Thyroid gland (tissue), 4 donors: ENCODE data around the gene EFCAB5. TPM values are rescaled to one million over a fixed set of nuclear protein-coding genes. Genes with fewer than 3 reads are reported as not detected.

ENCODE experiments used
- DNase-seq, 2 donors: peaks; one replicate each; pipeline ENCODE4 v3.0.0-alpha.2; 2019
- H3K27ac ChIP-seq, 3 donors: fragments of 200-600 bp; sonication (generic); 1 replicate in 2 of 3; 2 replicates in 1 of 3; pipeline ENCODE4 v1.5.1; 2016 to 2019; ENCODE audit warnings: mild to moderate bottlenecking in 1 of 3, moderate library complexity in 1 of 3
- H3K27me3 ChIP-seq: fragments of 200-600 bp; sonication (generic); one replicate; pipeline ENCODE4 v1.5.1; 2019
- H3K36me3 ChIP-seq, 2 donors: fragments of 200-600 bp; sonication (generic); one replicate each; pipeline ENCODE4 v1.5.1; 2016 to 2019
- H3K4me1 ChIP-seq, 2 donors: fragments of 200-600 bp; sonication (generic); one replicate each; pipeline ENCODE4 v1.5.1; 2017 to 2019
- H3K4me3 ChIP-seq, 3 donors: fragments of 200-600 bp; sonication (generic); replicated peaks in 1 of 3; 1 replicate in 2 of 3; 2 replicates in 1 of 3; pipeline ENCODE4 v1.5.1; 2016; ENCODE audit warnings: mild to moderate bottlenecking in 1 of 3
- H3K9me3 ChIP-seq: fragments of 200-600 bp; sonication (generic); one replicate; pipeline ENCODE4 v1.5.1; 2017
- POLR2A ChIP-seq, 2 donors: fragments of 450-650 bp; IDR thresholded peaks; one replicate each; pipeline ENCODE4 v1.6.1; 2017; ENCODE audit warnings: antibody characterized with exemption in 2 of 2, mild to moderate bottlenecking in 2 of 2, moderate library complexity in 1 of 2
- WGBS, 2 donors: methylation state at CpG; one replicate each; pipeline ENCODE4 v1.1.5; 2017; 5-methylcytosine and 5-hydroxymethylcytosine counted together
- intact Hi-C: fragments of 100-400 bp; cut with DNase I; formaldehyde crosslinking; loops from one replicate; pipeline ENCODE4 v1.15.1; 2023
- total RNA-seq, 4 donors: library from RNA; depleted of rRNA; stranded (reverse); fragments of >200 nt; gene quantifications; one replicate each; pipeline ENCODE4 v1.2.3, GENCODE V29; 2016
- TF ChIP-seq, protein P1 (sequence below), 6 experiments: fragments of 200-600 bp in 3 of 6; fragments of 450-650 bp in 3 of 6; sonication (generic) in 3 of 6; IDR thresholded peaks; one replicate each; pipeline ENCODE4 v1.5.1; 2016 to 2019; ENCODE audit warnings: antibody characterized with exemption in 6 of 6, mild to moderate bottlenecking in 2 of 6, inconsistent platforms in 1 of 6, moderate library complexity in 1 of 6

Gene EFCAB5
- total RNA-seq, 4 donors from 2014 or later = 0.56 to 0.98 TPM; not detected in 2

DNA sequence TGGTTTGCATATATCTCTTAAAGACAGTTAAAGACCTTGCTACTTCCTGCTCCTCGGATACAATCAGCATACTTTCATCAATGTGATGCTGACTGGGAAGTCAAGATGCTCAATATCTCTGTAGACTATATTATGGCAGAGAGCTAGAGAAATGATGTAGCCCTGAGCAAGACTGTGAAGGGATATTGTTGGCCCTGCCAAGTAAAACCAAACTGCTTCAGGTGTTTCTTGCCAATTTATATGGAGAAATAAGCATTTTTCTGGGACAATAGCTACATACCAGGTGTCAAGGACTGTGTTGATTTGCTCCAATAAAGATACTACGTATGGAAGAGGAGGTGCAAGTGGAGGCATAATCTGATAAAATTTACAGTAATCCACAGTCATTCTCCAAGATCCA is 4.7 kb upstream of the EFCAB5 start:
- no peaks in the 10 kb centered on the region for H3K9me3 ChIP-seq
- H3K4me1 ChIP-seq = no peaks in the 10 kb centered on the region
- no peak overlapping the region for H3K4me3 ChIP-seq
- H3K27me3 ChIP-seq = no peaks in the 10 kb centered on the region
- no peak for TF ChIP-seq POLR2A (IDR thresholded peaks at IDR 0.05)
- TF ChIP-seq, protein P1, sequence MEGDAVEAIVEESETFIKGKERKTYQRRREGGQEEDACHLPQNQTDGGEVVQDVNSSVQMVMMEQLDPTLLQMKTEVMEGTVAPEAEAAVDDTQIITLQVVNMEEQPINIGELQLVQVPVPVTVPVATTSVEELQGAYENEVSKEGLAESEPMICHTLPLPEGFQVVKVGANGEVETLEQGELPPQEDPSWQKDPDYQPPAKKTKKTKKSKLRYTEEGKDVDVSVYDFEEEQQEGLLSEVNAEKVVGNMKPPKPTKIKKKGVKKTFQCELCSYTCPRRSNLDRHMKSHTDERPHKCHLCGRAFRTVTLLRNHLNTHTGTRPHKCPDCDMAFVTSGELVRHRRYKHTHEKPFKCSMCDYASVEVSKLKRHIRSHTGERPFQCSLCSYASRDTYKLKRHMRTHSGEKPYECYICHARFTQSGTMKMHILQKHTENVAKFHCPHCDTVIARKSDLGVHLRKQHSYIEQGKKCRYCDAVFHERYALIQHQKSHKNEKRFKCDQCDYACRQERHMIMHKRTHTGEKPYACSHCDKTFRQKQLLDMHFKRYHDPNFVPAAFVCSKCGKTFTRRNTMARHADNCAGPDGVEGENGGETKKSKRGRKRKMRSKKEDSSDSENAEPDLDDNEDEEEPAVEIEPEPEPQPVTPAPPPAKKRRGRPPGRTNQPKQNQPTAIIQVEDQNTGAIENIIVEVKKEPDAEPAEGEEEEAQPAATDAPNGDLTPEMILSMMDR (IDR thresholded peaks at IDR 0.05) = no peak
- H3K27ac ChIP-seq = no peak overlapping the region
- DNase-seq = no peak
- intact Hi-C loops = loop anchor here (10.0 kb wide), 1 partner anchor 352 kb away; the partner anchor contains the start of gene GIT1
- H3K36me3 ChIP-seq = no peaks in the 10 kb centered on the region
- 78 to 89% methylated on average over 2 of the region's 2 CpGs for WGBS, 2 donors

DNA sequence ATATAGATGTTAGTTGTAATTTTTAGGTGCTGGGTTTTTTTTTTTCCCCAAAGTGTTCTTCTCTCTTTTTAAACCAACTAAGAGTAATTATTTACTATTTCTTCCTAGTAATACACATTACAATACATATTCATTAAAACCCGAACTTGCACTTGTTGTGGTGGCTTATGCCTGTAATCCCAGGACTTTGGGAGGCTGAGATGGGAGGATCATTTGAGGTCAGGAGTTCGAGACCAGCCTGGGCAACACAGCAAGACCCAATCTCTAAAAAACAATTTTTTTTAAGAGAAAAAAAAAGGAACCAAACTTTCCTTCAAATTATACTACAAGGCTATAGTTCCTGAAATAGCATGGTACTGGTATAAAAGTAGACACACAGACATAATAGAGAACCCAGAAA is 3.8 kb downstream of the EFCAB5 start:
- Histone ChIP-seq H3K4me1 (no peaks in the 10 kb centered on the region), H3K27me3 (no peaks in the 10 kb centered on the region), H3K36me3 (no peaks in the 10 kb centered on the region), H3K9me3 (no peaks in the 10 kb centered on the region), H3K27ac (no peak overlapping the region), H3K4me3 (no peak overlapping the region)
- TF ChIP-seq, protein P1 (IDR thresholded peaks at IDR 0.05) = no peak
- TF ChIP-seq POLR2A (IDR thresholded peaks at IDR 0.05) = no peak
- WGBS, 2 donors = 92% methylated on average over 2 of the region's 2 CpGs
- no peak for DNase-seq
- intact Hi-C loops = no loop called here

DNA sequence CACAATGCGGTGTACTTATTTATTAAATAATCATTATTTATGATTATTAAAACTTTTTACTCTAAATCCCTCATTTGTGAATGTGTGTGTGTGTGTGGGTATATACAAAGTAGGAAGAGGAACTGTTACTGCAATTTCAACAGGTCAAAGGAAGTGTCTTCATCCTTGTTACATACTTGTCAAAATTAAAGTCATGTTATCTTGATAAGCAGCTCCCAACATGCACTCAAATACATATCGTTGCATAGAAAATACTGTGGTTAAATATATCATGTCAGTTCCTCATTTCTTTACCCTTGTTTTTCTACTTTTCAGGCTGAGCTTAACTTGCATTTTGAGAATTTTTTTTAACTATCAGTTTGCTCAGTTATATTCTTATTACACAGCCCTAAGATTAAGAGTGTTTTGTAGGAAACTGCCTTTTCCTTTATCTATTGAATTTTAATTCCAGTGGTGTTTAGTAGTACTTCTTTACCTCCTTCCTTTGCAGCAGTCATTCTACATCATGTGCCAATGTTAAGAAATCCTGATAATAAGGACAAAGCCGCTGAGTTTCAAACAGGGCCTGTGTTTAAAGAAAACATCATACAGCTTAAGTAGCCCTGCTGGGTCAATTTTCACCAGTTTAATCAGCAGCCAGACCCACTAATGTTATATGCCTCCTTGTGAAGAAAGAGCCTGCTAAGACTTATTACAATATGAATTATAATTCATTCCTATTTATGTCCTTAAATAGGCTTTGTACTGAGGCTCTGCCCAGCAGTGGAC is 7.2 kb downstream of the EFCAB5 start:
- Histone ChIP-seq H3K4me3 (no peak overlapping the region), H3K9me3 (no peaks in the 10 kb centered on the region), H3K27me3 (no peaks in the 10 kb centered on the region), H3K27ac (no peak overlapping the region), H3K4me1 (no peaks in the 10 kb centered on the region), H3K36me3 (no peaks in the 10 kb centered on the region)
- intact Hi-C loops = no loop called here
- DNase-seq = no peak
- 60 to 64% methylated on average over 3 of the region's 3 CpGs for WGBS, 2 donors
- TF ChIP-seq, protein P1 (IDR thresholded peaks at IDR 0.05) = no peak
- no peak for TF ChIP-seq POLR2A (IDR thresholded peaks at IDR 0.05)

DNA sequence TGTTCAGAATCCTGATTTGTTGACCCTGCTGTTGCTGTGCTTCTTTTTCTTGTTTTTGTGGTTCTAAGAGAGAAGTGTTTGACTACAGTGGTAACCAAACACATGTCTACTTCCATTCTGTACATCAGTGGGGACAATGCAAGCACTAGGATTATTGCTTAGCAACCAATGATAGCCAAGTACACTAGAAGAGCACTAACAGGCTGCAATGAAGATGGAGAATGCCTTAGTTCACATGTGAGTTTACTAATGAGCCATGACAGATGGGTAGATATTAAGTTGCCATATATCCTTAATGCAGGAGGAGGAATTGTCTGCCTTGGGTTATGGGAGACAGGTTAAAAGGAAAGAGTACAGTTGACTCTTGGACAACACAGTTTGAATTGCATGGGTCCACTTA is 8.3 kb downstream of the EFCAB5 start:
- H3K9me3 ChIP-seq = no peaks in the 10 kb centered on the region
- intact Hi-C loops = no loop called here

DNA sequence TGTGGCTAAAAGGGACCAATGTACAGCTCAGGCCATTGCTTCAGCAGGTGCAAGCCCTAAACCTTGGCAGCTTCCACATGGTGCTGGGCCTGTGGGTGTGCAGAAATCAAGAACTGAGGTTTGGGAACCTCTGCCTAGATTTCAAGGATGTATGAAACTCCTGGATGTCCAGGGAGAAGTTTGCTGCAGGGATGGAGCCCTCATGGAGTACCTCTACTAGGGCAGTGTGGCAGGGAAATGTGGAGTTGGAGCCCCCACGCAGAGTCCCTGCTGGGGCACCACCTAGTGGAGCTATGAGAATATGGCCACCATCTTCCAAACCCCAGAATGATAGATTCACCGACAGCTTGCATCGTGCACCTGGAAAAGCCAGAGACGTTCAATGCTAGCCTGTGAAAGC is 13.0 kb downstream of the EFCAB5 start:
- WGBS, 2 donors = 76 to 88% methylated on average over 4 of the region's 4 CpGs
- Histone ChIP-seq H3K4me1 (no peaks in the 10 kb centered on the region), H3K9me3 (no peaks in the 10 kb centered on the region), H3K36me3 (no peaks in the 10 kb centered on the region), H3K27me3 (no peaks in the 10 kb centered on the region), H3K27ac (no peak overlapping the region), H3K4me3 (no peak overlapping the region)
- intact Hi-C loops = no loop called here
- no peak for DNase-seq
- TF ChIP-seq, protein P1 (IDR thresholded peaks at IDR 0.05) = no peak
- no peak for TF ChIP-seq POLR2A (IDR thresholded peaks at IDR 0.05)

More for the DNA sequence above, 8.3 kb downstream of the EFCAB5 start:
- no peak for DNase-seq
- no peaks in the 10 kb centered on the region for H3K4me1 ChIP-seq
- H3K27me3 ChIP-seq = no peaks in the 10 kb centered on the region
- TF ChIP-seq, protein P1 (IDR thresholded peaks at IDR 0.05) = no peak
- no peak for TF ChIP-seq POLR2A (IDR thresholded peaks at IDR 0.05)
- H3K27ac ChIP-seq = no peak overlapping the region
- H3K36me3 ChIP-seq = no peaks in the 10 kb centered on the region
- H3K4me3 ChIP-seq = no peak overlapping the region
